Central memory CD8-positive, alpha-beta T cell (primary cell): ENCODE data around the gene ADARB2.

Experiments
- ATAC-seq: fragments of 150-1000 bp; cut with Tn5 transposase; replicated peaks from 2 replicates; pipeline ENCODE4 v1.10.0; 2022; ENCODE audit warnings: mild to moderate bottlenecking, moderate FRiP score, moderate number of reproducible peaks; ENCODE audit not compliant: poor library complexity, severe bottlenecking; ENCODE audit errors: extremely low read depth
- DNase-seq, 2 donors: peaks; one replicate each; pipeline ENCODE4 v3.0.0; 2021; ENCODE audit warnings: low spot score in 2 of 2
- H3K27ac Mint-ChIP-seq: one replicate; pipeline ENCODE4 v1.8.0; 2022; ENCODE audit warnings: low read depth, mild to moderate bottlenecking, moderate library complexity, mixed read lengths
- H3K27me3 Mint-ChIP-seq: one replicate; pipeline ENCODE4 v1.8.0; 2022; ENCODE audit warnings: mixed read lengths
- H3K36me3 Mint-ChIP-seq: one replicate; pipeline ENCODE4 v1.8.0; 2022; ENCODE audit warnings: mild to moderate bottlenecking, moderate library complexity, mixed read lengths; ENCODE audit not compliant: insufficient read depth
- H3K4me1 Mint-ChIP-seq: one replicate; pipeline ENCODE4 v1.8.0; 2022; ENCODE audit warnings: mixed read lengths
- H3K4me3 Mint-ChIP-seq: one replicate; pipeline ENCODE4 v1.8.0; 2022; ENCODE audit warnings: mild to moderate bottlenecking, moderate library complexity, mixed read lengths
- H3K9me3 Mint-ChIP-seq: one replicate; pipeline ENCODE4 v1.8.0; 2022; ENCODE audit warnings: mixed read lengths

The ADARB2 gene

GRCh38 chr10:1567152-1567551 lies 170.2 kb downstream of the ADARB2 start:
- H3K27me3 Mint-ChIP-seq, result peaks cover 37% of the 10 kb centered on the region
- H3K36me3 Mint-ChIP-seq, result peaks cover 5% of the 10 kb centered on the region
- ATAC-seq (no peak), DNase-seq (no peak)
- peaks cover 7% of the 10 kb centered on the region for H3K9me3 Mint-ChIP-seq
- H3K27ac Mint-ChIP-seq, result no peak overlapping the region
- H3K4me3 Mint-ChIP-seq, result no peak overlapping the region
- H3K4me1 Mint-ChIP-seq, result no peaks in the 10 kb centered on the region

- Mint-ChIP-seq H3K27ac (no peak overlapping the region), H3K4me1 (no peaks in the 10 kb centered on the region), H3K9me3 (no peaks in the 10 kb centered on the region), H3K27me3 (peaks cover 35% of the 10 kb centered on the region), H3K4me3 (no peak overlapping the region), H3K36me3 (no peaks in the 10 kb centered on the region)
- DNase-seq (no peak), ATAC-seq (no peak)
Measured at GRCh38 chr10:1564791-1565190, 172.5 kb downstream of the ADARB2 start.

DNA sequence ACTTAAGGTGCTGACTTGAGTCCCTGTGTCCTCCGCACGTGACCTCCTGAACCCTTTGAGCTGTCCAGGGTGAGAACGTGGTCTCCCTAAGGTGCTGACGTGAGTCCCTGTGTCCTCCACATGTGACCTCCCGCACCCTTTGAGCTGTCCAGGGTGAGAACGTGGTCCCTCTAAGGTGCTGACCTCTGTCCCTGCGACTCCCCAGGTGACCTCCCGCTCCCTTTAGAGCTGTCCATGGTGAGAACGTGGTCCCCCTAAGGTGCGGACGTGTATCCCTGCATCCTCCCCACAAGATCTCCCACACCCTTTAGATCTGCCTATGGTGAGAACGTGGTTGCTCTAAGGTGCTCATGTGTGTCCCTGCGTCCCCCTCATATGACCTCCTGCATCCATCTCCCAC lies 174.3 kb downstream of the ADARB2 start:
- Mint-ChIP-seq H3K27ac (no peak overlapping the region), H3K9me3 (no peaks in the 10 kb centered on the region), H3K4me3 (no peak overlapping the region), H3K4me1 (no peaks in the 10 kb centered on the region), H3K27me3 (peaks cover 43% of the 10 kb centered on the region), H3K36me3 (no peaks in the 10 kb centered on the region)
- no peak for DNase-seq
- no peak for ATAC-seq

- Mint-ChIP-seq H3K4me1 (no peaks in the 10 kb centered on the region), H3K27me3 (peaks cover 51% of the 10 kb centered on the region)
Measured at GRCh38 chr10:1561731-1562337, 175.5 kb downstream of the ADARB2 start.

DNA sequence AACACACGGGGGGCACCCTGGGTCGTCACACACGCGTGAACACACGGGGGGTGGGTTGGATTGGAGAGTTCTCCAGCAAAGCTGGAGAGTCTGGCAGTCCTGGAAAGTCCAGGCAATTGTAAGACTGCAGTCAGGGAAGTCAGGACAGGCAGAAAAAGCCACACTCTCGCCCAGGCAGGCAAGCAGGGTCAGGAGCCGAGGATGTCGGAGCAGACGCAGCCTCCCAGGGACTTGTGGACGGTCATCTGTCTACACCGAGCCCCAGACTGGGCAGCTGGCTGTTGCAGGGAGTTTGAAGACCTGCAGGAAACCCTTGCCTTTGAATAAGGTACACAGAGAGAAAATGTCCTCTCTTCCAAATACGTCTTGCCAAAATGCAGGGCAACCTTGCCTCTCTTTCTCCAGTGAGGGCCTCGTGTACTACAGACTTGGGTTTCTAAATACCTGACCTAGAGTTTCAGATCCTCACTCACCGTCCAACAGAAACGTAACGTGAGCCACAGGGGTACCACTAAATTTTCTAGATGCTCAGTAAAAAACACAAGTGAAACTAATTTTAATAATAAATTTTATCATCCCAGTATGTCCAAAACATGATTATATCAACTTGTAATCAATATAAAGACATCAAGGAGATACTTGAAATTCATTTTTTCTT lies 176.7 kb downstream of the ADARB2 start:
- Mint-ChIP-seq H3K36me3 (no peaks in the 10 kb centered on the region), H3K9me3 (no peaks in the 10 kb centered on the region), H3K27me3 (peaks cover 57% of the 10 kb centered on the region), H3K4me3 (no peak overlapping the region), H3K4me1 (no peaks in the 10 kb centered on the region), H3K27ac (no peak overlapping the region)
- DNase-seq (no peak), ATAC-seq (no peak)

More at GRCh38 chr10:1561731-1562337, 175.5 kb downstream of the ADARB2 start:
- no peak overlapping the region for H3K4me3 Mint-ChIP-seq
- H3K9me3 Mint-ChIP-seq, result no peaks in the 10 kb centered on the region
- no peaks in the 10 kb centered on the region for H3K36me3 Mint-ChIP-seq
- H3K27ac Mint-ChIP-seq, result no peak overlapping the region
- no peak for DNase-seq
- ATAC-seq, result no peak

- H3K36me3 Mint-ChIP-seq, result no peaks in the 10 kb centered on the region
- ATAC-seq (no peak), DNase-seq (no peak)
- H3K4me1 Mint-ChIP-seq, result no peaks in the 10 kb centered on the region
- no peak overlapping the region for H3K4me3 Mint-ChIP-seq
- H3K9me3 Mint-ChIP-seq, result no peaks in the 10 kb centered on the region
- no peak overlapping the region for H3K27ac Mint-ChIP-seq
- peaks cover 57% of the 10 kb centered on the region for H3K27me3 Mint-ChIP-seq
Measured at GRCh38 chr10:1559761-1560160, 177.6 kb downstream of the ADARB2 start.

- no peak for ATAC-seq
- DNase-seq, result no peak
- Mint-ChIP-seq H3K27ac (no peak overlapping the region), H3K36me3 (no peaks in the 10 kb centered on the region), H3K9me3 (no peaks in the 10 kb centered on the region), H3K27me3 (peaks cover 60% of the 10 kb centered on the region), H3K4me3 (no peak overlapping the region), H3K4me1 (no peaks in the 10 kb centered on the region)
Measured at GRCh38 chr10:1559311-1559710, 178.0 kb downstream of the ADARB2 start.

DNA sequence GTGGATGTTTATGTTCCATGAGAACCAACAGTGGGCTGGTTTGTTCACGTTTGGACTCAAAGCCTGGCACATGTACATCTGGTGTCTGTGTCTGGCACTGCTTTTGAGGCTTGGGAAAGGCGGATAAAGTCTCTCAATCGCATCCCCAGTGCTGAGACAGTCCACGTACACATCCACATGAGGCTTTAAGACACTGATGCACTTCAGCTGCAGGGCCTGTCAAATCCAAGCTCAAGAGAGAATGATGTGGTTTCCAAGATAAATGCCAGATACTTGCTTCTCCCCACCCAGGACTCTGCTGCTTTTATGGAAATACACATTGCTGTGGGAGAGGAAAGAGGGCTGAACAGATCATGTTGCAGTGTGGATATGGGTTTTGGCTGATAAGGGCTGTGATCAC lies 178.4 kb downstream of the ADARB2 start:
- ATAC-seq, result no peak

DNA sequence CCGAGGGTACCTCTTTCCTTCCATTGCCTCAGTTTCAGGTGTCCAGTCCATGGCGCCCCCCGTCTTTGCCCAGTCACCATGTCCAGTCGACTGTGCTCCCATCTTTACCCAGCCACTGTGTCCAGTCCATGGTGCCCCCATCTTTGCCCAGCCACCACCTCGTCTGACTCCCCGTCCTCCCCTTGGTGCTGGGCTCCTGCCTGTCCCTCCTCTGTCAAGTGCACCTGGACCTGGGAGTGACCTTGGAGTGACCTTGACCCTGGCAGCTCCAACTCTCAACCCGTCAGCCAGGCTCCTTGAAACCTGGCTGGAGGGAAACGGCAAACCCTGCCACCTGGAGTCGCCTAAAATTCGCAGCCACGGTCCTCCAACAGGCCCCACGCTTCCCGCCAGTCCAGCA lies 180.2 kb downstream of the ADARB2 start:
- Mint-ChIP-seq H3K4me3 (no peak overlapping the region), H3K27ac (no peak overlapping the region), H3K36me3 (no peaks in the 10 kb centered on the region), H3K9me3 (no peaks in the 10 kb centered on the region), H3K4me1 (no peaks in the 10 kb centered on the region), H3K27me3 (peaks cover 59% of the 10 kb centered on the region)
- DNase-seq (no peak), ATAC-seq (no peak)

More for the DNA sequence above, 178.4 kb downstream of the ADARB2 start:
- H3K4me3 Mint-ChIP-seq, result no peak overlapping the region
- H3K27me3 Mint-ChIP-seq, result peaks cover 64% of the 10 kb centered on the region
- no peak for DNase-seq
- no peaks in the 10 kb centered on the region for H3K4me1 Mint-ChIP-seq
- H3K36me3 Mint-ChIP-seq, result no peaks in the 10 kb centered on the region
- H3K9me3 Mint-ChIP-seq, result no peaks in the 10 kb centered on the region
- no peak overlapping the region for H3K27ac Mint-ChIP-seq

DNA sequence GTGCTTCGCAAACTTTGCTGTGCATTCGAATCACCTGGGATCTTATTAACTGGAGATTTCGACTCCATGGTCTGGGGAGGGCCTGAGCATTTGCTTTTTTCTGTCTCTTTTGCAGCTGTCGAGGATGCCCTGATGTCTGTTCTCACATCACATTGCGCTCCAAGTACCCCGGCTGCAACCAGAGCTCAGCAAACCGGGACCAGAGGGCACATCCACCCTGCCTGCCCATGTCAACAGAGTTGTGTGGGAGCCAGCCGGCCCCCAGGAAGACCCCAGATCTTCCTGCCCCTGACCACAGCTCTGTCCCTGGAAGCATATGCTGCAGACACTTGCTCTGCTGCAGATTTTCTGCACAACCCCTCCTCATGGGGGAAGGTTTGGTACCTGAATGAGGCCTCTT lies 180.8 kb downstream of the ADARB2 start:
- Mint-ChIP-seq H3K27ac (no peak overlapping the region), H3K4me3 (no peak overlapping the region), H3K36me3 (no peaks in the 10 kb centered on the region), H3K27me3 (peaks cover 53% of the 10 kb centered on the region), H3K4me1 (no peaks in the 10 kb centered on the region), H3K9me3 (no peaks in the 10 kb centered on the region)
- DNase-seq, result no peak
- no peak for ATAC-seq

DNA sequence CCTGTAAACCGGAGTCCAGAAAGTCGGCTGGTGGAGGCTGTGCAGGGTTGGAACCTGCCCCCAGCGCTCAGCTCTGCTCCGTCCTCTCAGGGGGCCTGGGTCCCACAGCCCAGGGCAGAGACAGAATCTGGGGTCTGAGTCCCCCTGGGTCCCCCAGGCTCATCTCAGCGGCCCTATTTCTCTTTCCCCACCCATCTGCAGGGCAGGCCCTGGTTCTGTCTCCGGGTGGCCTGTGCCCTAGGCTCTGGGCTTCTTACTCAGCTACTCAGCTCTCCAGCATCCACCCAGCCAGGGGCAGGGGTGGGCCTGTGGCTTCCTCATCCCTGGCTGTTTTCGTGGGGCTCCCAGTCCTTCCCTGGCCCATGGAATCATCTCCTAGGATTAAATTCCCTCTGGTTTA lies 183.4 kb downstream of the ADARB2 start:
- ATAC-seq (no peak), DNase-seq (no peak)
- Mint-ChIP-seq H3K4me1 (no peaks in the 10 kb centered on the region), H3K27ac (no peak overlapping the region), H3K9me3 (no peaks in the 10 kb centered on the region), H3K27me3 (peaks cover 62% of the 10 kb centered on the region), H3K36me3 (no peaks in the 10 kb centered on the region), H3K4me3 (no peak overlapping the region)

- H3K9me3 Mint-ChIP-seq, result no peaks in the 10 kb centered on the region
- H3K4me3 Mint-ChIP-seq, result no peak overlapping the region
- no peak overlapping the region for H3K27ac Mint-ChIP-seq
- H3K27me3 Mint-ChIP-seq, result peaks cover 62% of the 10 kb centered on the region
- no peaks in the 10 kb centered on the region for H3K4me1 Mint-ChIP-seq
- no peak for DNase-seq
- no peaks in the 10 kb centered on the region for H3K36me3 Mint-ChIP-seq
- ATAC-seq, result no peak
Measured at GRCh38 chr10:1552881-1553670, 184.2 kb downstream of the ADARB2 start.

GRCh38 chr10:1552406-1552805 lies 184.9 kb downstream of the ADARB2 start:
- Mint-ChIP-seq H3K9me3 (no peaks in the 10 kb centered on the region), H3K4me3 (no peak overlapping the region), H3K27me3 (peaks cover 59% of the 10 kb centered on the region), H3K27ac (no peak overlapping the region), H3K36me3 (no peaks in the 10 kb centered on the region), H3K4me1 (no peaks in the 10 kb centered on the region)
- DNase-seq (no peak), ATAC-seq (no peak)
